Astrocyte (in vitro differentiated cells and primary cell): ENCODE data around the gene FUOM. TPM values are rescaled to one million over a fixed set of nuclear protein-coding genes. Genes with fewer than 3 reads are reported as not detected.

Experiments used
- DNase-seq: peaks from one replicate; pipeline ENCODE4 v3.0.0-alpha.2; 2010; ENCODE audit warnings: low read depth
- FAIRE-seq: peaks from 2 replicates; lab custom pipeline; 2011; peaks lifted over from hg19 to GRCh38; lab: Jason Lieb, UNC
- H2AFZ ChIP-seq: 2 replicates; pipeline ENCODE4 v1.6.0; 2012; ENCODE audit warnings: low read depth, low read length, inconsistent platforms
- H3K27ac ChIP-seq: 2 replicates; pipeline ENCODE4 v1.5.1; 2011; ENCODE audit warnings: low read depth, low read length, inconsistent platforms
- H3K27me3 ChIP-seq: 2 replicates; pipeline ENCODE4 v1.6.0; 2011; ENCODE audit warnings: low read length, inconsistent platforms; ENCODE audit not compliant: insufficient read depth
- H3K36me3 ChIP-seq: 2 replicates; pipeline ENCODE4 v1.5.1; 2011; ENCODE audit warnings: low read length, inconsistent platforms; ENCODE audit not compliant: insufficient read depth
- H3K4me1 ChIP-seq: 2 replicates; pipeline ENCODE4 v1.5.1; 2011; ENCODE audit warnings: low read length, inconsistent platforms; ENCODE audit not compliant: insufficient read depth
- H3K4me2 ChIP-seq: 2 replicates; pipeline ENCODE4 v1.6.0; 2012; ENCODE audit warnings: low read length, inconsistent platforms
- H3K4me3 ChIP-seq: 2 replicates; pipeline ENCODE4 v1.5.1; 2011; ENCODE audit warnings: low read depth, mild to moderate bottlenecking, low read length, inconsistent platforms; ENCODE audit not compliant: insufficient read depth
- H3K79me2 ChIP-seq: 2 replicates; pipeline ENCODE4 v1.6.0; 2012; ENCODE audit warnings: mild to moderate bottlenecking, low read length, inconsistent platforms; ENCODE audit not compliant: insufficient read depth
- H3K9ac ChIP-seq: 2 replicates; pipeline ENCODE4 v1.6.0; 2012; ENCODE audit warnings: mild to moderate bottlenecking, low read length, inconsistent platforms
- H3K9me3 ChIP-seq: 2 replicates; pipeline ENCODE4 v1.5.1; 2012; ENCODE audit warnings: low read depth, mild to moderate bottlenecking, low read length, inconsistent platforms; ENCODE audit not compliant: insufficient read depth
- H4K20me1 ChIP-seq: 2 replicates; pipeline ENCODE4 v1.6.0; 2012; ENCODE audit warnings: low read length, inconsistent platforms; ENCODE audit not compliant: insufficient read depth
- H3K27ac Mint-ChIP-seq: one replicate; pipeline ENCODE4 v1.8.0; 2021; ENCODE audit warnings: mild to moderate bottlenecking, mixed read lengths; ENCODE audit not compliant: unreplicated experiment
- H3K27me3 Mint-ChIP-seq: one replicate; pipeline ENCODE4 v1.8.0; 2021; ENCODE audit warnings: low read depth, mixed read lengths; ENCODE audit not compliant: unreplicated experiment
- H3K36me3 Mint-ChIP-seq: one replicate; pipeline ENCODE4 v1.8.0; 2021; ENCODE audit warnings: low read depth, mixed read lengths; ENCODE audit not compliant: unreplicated experiment
- H3K4me1 Mint-ChIP-seq: one replicate; pipeline ENCODE4 v1.8.0; 2021; ENCODE audit warnings: low read depth, mixed read lengths; ENCODE audit not compliant: unreplicated experiment
- H3K4me3 Mint-ChIP-seq: one replicate; pipeline ENCODE4 v1.8.0; 2021; ENCODE audit warnings: mild to moderate bottlenecking, moderate library complexity, mixed read lengths; ENCODE audit not compliant: unreplicated experiment
- H3K9me3 Mint-ChIP-seq: one replicate; pipeline ENCODE4 v1.8.0; 2021; ENCODE audit warnings: mild to moderate bottlenecking, mixed read lengths; ENCODE audit not compliant: unreplicated experiment
- EZH2 ChIP-seq: IDR thresholded peaks from 2 replicates; pipeline ENCODE4 v1.6.1; 2012; ENCODE audit warnings: mild to moderate bottlenecking, low read length, inconsistent platforms; ENCODE audit not compliant: insufficient read depth
- total RNA-seq: library from RNA; stranded (reverse); gene quantifications from 2 replicates; pipeline ENCODE4 v1.2.1, GENCODE V29; 2021
- TF ChIP-seq, protein P1 (sequence below): IDR thresholded peaks from 2 replicates; pipeline ENCODE4 v1.5.1; 2011; ENCODE audit warnings: low read depth, mild to moderate bottlenecking, inconsistent platforms, low read length, moderate library complexity; ENCODE audit not compliant: insufficient read depth

FUOM gene
- total RNA-seq, 1 donor from 2014 or later = 28.8 TPM

DNA sequence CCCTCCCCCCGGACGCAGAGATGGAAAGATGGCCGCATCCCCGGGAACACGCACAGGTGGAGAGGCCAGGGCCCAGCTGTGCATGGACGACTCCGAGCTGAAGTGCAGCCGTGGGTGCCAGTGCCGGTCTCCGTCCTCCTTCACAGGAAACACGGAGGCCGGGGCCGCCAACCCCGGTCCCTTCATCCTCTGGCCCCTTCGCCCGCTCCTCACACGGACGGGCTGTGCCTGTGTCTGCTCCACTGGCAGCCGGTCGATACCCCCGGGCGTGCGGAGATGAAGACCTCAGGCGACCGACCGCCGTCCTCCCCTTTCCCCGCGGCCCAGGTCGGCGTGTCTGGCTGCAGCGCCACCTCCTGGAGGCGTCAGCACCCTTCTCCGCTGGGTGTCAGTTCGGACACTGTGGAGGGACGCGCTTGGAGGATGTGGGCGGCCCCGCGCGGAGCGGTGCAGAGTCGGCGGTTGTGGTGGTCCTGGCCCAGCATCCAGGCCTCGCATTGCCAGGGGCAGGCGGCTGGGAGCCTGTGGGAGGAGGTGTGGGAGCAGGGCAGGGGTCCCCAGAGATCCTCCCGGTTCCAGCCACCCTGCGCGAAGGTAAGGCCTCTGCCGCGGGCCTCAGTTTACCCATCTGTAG is 39.2 kb downstream of the FUOM start:
- Histone ChIP-seq H3K4me2 (peak overlapping the region; percentile 89), H3K9me3 (no peaks in the 10 kb centered on the region), H3K4me3 (peak overlapping the region; percentile 46), H3K79me2 (no peaks in the 10 kb centered on the region), H3K4me1 (no peaks in the 10 kb centered on the region), H3K27me3 (no peaks in the 10 kb centered on the region), H3K9ac (peak overlapping the region; percentile 37), H3K36me3 (no peaks in the 10 kb centered on the region), H2AFZ (peak overlapping the region; percentile 79), H4K20me1 (peaks cover 3% of the 10 kb centered on the region), H3K27ac (no peak overlapping the region)
- Mint-ChIP-seq H3K9me3 (no peaks in the 10 kb centered on the region), H3K27ac (no peak overlapping the region), H3K27me3 (peaks cover 12% of the 10 kb centered on the region), H3K36me3 (no peaks in the 10 kb centered on the region), H3K4me1 (no peaks in the 10 kb centered on the region), H3K4me3 (no peak overlapping the region)
- no peak for DNase-seq
- no peak for FAIRE-seq
- TF ChIP-seq, protein P1, sequence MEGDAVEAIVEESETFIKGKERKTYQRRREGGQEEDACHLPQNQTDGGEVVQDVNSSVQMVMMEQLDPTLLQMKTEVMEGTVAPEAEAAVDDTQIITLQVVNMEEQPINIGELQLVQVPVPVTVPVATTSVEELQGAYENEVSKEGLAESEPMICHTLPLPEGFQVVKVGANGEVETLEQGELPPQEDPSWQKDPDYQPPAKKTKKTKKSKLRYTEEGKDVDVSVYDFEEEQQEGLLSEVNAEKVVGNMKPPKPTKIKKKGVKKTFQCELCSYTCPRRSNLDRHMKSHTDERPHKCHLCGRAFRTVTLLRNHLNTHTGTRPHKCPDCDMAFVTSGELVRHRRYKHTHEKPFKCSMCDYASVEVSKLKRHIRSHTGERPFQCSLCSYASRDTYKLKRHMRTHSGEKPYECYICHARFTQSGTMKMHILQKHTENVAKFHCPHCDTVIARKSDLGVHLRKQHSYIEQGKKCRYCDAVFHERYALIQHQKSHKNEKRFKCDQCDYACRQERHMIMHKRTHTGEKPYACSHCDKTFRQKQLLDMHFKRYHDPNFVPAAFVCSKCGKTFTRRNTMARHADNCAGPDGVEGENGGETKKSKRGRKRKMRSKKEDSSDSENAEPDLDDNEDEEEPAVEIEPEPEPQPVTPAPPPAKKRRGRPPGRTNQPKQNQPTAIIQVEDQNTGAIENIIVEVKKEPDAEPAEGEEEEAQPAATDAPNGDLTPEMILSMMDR = peak; percentile 44
- TF ChIP-seq EZH2 = no peak

DNA sequence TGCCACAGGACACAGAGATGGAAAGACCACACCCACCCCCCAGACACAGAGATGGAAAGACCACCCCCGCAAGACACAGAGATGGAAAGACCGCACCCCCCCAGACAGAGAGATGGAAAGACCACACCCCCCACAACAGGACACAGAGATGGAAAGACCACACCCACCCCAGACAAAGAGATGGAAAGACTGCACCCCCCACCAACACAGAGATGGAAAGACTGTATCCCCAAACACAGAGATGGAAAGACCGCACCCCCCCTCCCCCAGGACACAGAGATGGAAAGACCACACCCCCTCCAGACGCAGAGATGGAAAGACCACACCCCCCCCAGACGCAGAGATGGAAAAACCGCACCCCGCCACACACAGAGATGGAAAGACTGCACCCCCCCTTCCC is 41.1 kb downstream of the FUOM start:
- H4K20me1 ChIP-seq = peaks cover 3% of the 10 kb centered on the region
- Mint-ChIP-seq H3K4me1 (no peaks in the 10 kb centered on the region), H3K27ac (no peak overlapping the region), H3K9me3 (no peaks in the 10 kb centered on the region), H3K36me3 (no peaks in the 10 kb centered on the region), H3K27me3 (peaks cover 10% of the 10 kb centered on the region), H3K4me3 (no peak overlapping the region)
- H3K27me3 ChIP-seq = no peaks in the 10 kb centered on the region
- no peak overlapping the region for H2AFZ ChIP-seq
- TF ChIP-seq, protein P1 = no peak
- TF ChIP-seq EZH2 = no peak
- no peaks in the 10 kb centered on the region for H3K9me3 ChIP-seq
- H3K9ac ChIP-seq = no peak overlapping the region
- H3K4me1 ChIP-seq = no peaks in the 10 kb centered on the region
- H3K36me3 ChIP-seq = no peaks in the 10 kb centered on the region
- FAIRE-seq = no peak
- H3K4me3 ChIP-seq = no peak overlapping the region
- H3K79me2 ChIP-seq = no peaks in the 10 kb centered on the region
- no peak overlapping the region for H3K4me2 ChIP-seq
- no peak overlapping the region for H3K27ac ChIP-seq
- no peak for DNase-seq

DNA sequence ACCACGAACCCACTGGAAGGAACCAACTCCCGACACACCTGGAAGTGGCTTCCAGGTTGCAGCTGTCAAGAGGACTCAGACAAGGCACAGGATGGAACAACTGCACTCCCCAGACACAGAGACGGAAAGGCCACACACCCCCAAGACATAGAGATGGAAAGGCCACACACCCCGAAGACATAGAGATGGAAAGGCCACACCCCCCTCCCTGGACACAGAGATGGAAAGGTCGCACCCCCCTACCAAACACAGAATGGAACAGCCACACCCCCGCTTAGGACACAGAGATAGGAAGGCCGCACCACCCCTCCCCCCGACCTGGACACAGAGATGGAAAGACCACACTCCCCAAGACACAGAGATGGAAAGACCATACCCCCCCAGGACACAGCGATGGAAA is 41.6 kb downstream of the FUOM start:
- H3K27me3 ChIP-seq = no peaks in the 10 kb centered on the region
- Mint-ChIP-seq H3K4me3 (no peak overlapping the region), H3K27me3 (peaks cover 10% of the 10 kb centered on the region), H3K27ac (no peak overlapping the region), H3K9me3 (no peaks in the 10 kb centered on the region), H3K36me3 (no peaks in the 10 kb centered on the region), H3K4me1 (no peaks in the 10 kb centered on the region)
- no peaks in the 10 kb centered on the region for H3K36me3 ChIP-seq
- H3K27ac ChIP-seq = no peak overlapping the region
- no peaks in the 10 kb centered on the region for H3K4me1 ChIP-seq
- no peaks in the 10 kb centered on the region for H3K79me2 ChIP-seq
- no peak for TF ChIP-seq EZH2
- TF ChIP-seq, protein P1 = no peak
- DNase-seq (no peak), FAIRE-seq (no peak)
- no peak overlapping the region for H3K4me2 ChIP-seq
- H3K9ac ChIP-seq = no peak overlapping the region
- no peak overlapping the region for H3K4me3 ChIP-seq
- no peaks in the 10 kb centered on the region for H3K9me3 ChIP-seq
- peaks cover 3% of the 10 kb centered on the region for H4K20me1 ChIP-seq
- no peak overlapping the region for H2AFZ ChIP-seq
